ENCODE results near the gene MAGEA1.
"Not testable (repeated sequence)": the region's sequence is repeated elsewhere in the genome, so short reads cannot be mapped to it uniquely, and the experiment has no call there.

MAGEA1 gene

GRCh38 chrX:153179131-153179530, at the start of gene MAGEA1:
MAGEA1 (plus strand) TSS chrX:153179284; CDS start chrX:153182390, 3,106 bp downstream.
- no peak within 1 kb of the TSS for H3K4me3 ChIP-seq (ENCODE audit: low read depth, low read length)
- no peak for TF ChIP-seq CTCF (IDR thresholded peaks at IDR 0.05; ENCODE audit: insufficient read depth, low read depth, low read length, missing control alignments)
- no peak for DNase-seq (ENCODE audit: low read depth)

GRCh38 chrX:153132924-153133323, 46.2 kb upstream of the MAGEA1 start:
- not testable (repeated sequence) for H3K4me3 ChIP-seq (ENCODE audit: low read depth, low read length); DNase-seq (ENCODE audit: low read depth)

- H3K4me3 ChIP-seq (ENCODE audit: low read depth, low read length); DNase-seq (ENCODE audit: low read depth): not testable (repeated sequence)
These were observed 40.0 kb upstream of the MAGEA1 start for GRCh38 chrX:153139074-153139473.

- H3K4me3 ChIP-seq (ENCODE audit: low read depth, low read length); DNase-seq (ENCODE audit: low read depth): not testable (repeated sequence)
These were observed 32.8 kb upstream of the MAGEA1 start for GRCh38 chrX:153146288-153146687.

GRCh38 chrX:153153516-153153915, 25.6 kb upstream of the MAGEA1 start:
- no peak for DNase-seq (ENCODE audit: low read depth)
- no peak for TF ChIP-seq CTCF (IDR thresholded peaks at IDR 0.05; ENCODE audit: insufficient read depth, low read depth, low read length, missing control alignments)

GRCh38 chrX:153157450-153157849, 21.6 kb upstream of the MAGEA1 start:
- no peak for DNase-seq (ENCODE audit: low read depth)
- no peak for TF ChIP-seq CTCF (IDR thresholded peaks at IDR 0.05; ENCODE audit: insufficient read depth, low read depth, low read length, missing control alignments)
- H3K4me3 ChIP-seq (ENCODE audit: low read depth, low read length): no peak overlapping the region

More at GRCh38 chrX:153153516-153153915, 25.6 kb upstream of the MAGEA1 start:
- no peak overlapping the region for H3K4me3 ChIP-seq (ENCODE audit: low read depth, low read length)

- no peak for DNase-seq (ENCODE audit: low read depth)
- H3K4me3 ChIP-seq (ENCODE audit: low read depth, low read length): no peak overlapping the region
- TF ChIP-seq CTCF (IDR thresholded peaks at IDR 0.05; ENCODE audit: insufficient read depth, low read depth, low read length, missing control alignments): no peak
These were observed 20.8 kb upstream of the MAGEA1 start for GRCh38 chrX:153158319-153158718.

GRCh38 chrX:153161952-153162351, 17.1 kb upstream of the MAGEA1 start:
- TF ChIP-seq CTCF (IDR thresholded peaks at IDR 0.05; ENCODE audit: insufficient read depth, low read depth, low read length, missing control alignments): no peak
- no peak overlapping the region for H3K4me3 ChIP-seq (ENCODE audit: low read depth, low read length)
- DNase-seq (ENCODE audit: low read depth): no peak

GRCh38 chrX:153164733-153165132, 14.4 kb upstream of the MAGEA1 start:
- no peak for DNase-seq (ENCODE audit: low read depth)
- TF ChIP-seq CTCF (IDR thresholded peaks at IDR 0.05; ENCODE audit: insufficient read depth, low read depth, low read length, missing control alignments): no peak
- H3K4me3 ChIP-seq (ENCODE audit: low read depth, low read length): no peak overlapping the region

- not testable (repeated sequence) for H3K4me3 ChIP-seq (ENCODE audit: low read depth, low read length); DNase-seq (ENCODE audit: low read depth)
These were observed 10.7 kb upstream of the MAGEA1 start for GRCh38 chrX:153168423-153168822.
